NK-92 (cell line): ENCODE data around the gene CENPF.
"Not testable (repeated sequence)": the region's sequence is repeated elsewhere in the genome, so short reads cannot be mapped to it uniquely, and the experiment has no call there.

Experiments used
- DNase-seq: peaks from one replicate; lab custom pipeline; 2025; ENCODE audit not compliant: unreplicated experiment; lab: John Stamatoyannopoulos, UW

The CENPF gene

DNA sequence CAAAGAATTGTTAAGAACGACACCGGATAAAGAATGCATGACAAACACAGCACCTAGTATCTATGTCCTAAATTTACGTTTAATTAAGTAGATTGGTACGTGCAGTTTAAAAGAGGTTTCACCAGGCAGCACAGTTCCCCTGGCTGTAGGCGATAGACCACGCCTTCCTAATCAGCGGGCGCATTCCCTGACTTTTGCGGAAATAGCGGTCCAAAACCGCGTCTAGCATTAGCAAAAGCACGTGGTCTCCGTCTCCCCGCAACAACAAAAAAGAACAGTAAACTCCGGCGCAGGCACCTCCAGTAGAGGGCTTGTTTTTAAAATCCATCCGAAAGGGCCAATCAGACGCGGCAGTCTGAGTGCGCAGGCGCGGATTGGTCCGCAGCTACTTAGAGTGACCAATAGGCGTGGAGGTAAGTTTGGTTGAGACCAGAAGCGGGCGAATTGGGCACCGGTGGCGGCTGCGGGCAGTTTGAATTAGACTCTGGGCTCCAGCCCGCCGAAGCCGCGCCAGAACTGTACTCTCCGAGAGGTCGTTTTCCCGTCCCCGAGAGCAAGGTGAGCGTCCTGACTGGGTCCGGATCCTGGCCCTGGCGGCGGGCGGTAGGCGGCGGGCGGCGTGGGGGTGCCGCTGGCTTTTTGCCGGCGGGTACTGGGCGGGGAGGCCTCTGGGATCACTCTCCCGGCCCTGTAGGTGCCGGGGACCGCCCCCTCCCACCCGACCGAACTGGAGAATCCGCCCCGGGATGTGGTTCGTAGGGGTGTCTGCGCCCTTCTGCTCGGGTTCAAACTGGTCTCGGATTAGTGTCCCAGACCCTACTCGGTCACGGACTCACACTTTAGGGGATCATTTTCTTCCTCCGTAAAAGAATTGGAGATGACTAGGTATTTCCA lies at the start of gene CENPF:
Gene CENPF (plus strand): TSS at position 432 of the 894 bp plus-strand sequence. CDS start 10,560 bp downstream, outside the sequence.
- DNase-seq: peak; percentile 84

GRCh38 chr1:214557952-214558735 lies 44.9 kb upstream of the CENPF start:
- no peak for DNase-seq

DNA sequence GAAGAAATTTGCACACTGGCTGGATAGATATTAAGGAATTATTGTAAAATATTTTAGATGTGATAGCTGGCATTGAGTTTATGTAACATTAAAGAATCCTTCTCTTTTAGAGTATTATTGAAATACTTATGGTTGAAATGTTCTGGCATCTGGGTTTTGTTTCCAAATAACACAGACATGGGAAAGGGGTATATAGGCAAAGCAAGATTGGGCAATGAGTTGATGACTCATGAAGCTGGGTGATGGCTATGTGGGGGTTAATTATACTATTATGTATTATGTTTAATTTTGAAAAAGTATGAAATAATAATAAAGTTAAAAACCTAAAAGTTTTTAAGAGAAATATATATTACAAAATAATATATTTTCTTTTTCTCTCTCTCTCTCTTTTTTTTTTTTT lies 39.1 kb upstream of the CENPF start:
- DNase-seq: no peak

- no peak for DNase-seq
Measured at GRCh38 chr1:214565310-214565709, 37.7 kb upstream of the CENPF start.

GRCh38 chr1:214566158-214567104 lies 36.6 kb upstream of the CENPF start:
- no peak for DNase-seq

- no peak for DNase-seq
Measured at GRCh38 chr1:214567481-214567980, 35.5 kb upstream of the CENPF start.

DNA sequence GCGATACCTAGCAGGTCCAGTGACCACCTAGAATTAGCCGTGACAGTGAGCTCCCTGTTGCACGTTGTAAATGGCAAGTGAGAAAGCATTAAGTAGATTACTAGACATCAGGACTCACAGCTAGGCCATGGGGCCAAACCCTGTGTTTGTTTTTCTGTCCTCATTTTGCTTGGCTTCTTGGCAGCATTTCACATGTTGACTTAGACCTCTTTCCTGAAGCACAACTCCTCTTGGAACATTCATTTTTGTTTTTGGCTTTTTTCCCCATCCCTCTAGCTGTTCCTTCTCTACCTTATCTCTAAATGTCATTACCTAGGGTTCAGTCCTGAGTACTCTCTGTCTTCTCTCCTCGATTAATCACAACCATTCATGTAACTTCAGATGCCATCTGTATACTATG lies 34.7 kb upstream of the CENPF start:
- no peak for DNase-seq

- DNase-seq: no peak
Measured at GRCh38 chr1:214569357-214570004, 33.5 kb upstream of the CENPF start.

DNA sequence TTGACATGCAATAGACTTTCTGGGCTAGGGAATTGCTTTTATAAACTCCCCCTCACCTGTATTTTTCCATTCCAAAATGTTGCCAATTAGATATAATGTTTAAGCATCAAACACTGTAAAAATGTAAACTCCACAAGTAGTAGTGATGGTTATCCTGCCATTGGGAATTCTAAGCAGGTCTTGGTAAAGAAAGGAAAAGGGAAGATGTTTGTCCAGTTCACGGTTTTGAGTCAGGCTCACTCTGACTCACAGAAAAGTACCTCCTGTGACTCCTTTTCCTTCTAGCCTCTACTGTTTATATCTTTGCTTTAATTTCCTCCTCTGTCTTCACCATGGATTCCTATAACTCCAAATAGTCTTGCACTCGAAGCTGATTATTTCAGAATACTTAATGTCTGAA lies 32.6 kb upstream of the CENPF start:
- DNase-seq: no peak

DNA sequence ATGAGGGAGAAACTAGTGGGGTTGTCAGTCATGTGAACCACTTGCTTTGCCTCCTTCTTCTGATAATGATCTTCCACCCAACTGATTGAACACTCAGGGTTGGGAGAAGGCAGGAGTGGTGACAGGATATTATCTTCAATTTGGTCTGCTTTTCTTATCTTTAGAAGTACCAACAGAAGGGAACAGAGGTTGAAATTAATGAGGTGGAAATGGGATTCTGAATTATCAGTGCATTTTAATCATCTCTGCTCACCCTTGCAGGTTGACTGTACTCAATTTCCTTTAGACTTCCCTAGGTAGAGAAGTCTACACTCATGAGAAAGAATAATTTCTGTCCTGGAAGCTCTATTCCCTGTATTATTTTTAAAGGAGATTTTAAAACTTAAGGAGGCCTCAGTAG lies 31.7 kb upstream of the CENPF start:
- DNase-seq: no peak

DNA sequence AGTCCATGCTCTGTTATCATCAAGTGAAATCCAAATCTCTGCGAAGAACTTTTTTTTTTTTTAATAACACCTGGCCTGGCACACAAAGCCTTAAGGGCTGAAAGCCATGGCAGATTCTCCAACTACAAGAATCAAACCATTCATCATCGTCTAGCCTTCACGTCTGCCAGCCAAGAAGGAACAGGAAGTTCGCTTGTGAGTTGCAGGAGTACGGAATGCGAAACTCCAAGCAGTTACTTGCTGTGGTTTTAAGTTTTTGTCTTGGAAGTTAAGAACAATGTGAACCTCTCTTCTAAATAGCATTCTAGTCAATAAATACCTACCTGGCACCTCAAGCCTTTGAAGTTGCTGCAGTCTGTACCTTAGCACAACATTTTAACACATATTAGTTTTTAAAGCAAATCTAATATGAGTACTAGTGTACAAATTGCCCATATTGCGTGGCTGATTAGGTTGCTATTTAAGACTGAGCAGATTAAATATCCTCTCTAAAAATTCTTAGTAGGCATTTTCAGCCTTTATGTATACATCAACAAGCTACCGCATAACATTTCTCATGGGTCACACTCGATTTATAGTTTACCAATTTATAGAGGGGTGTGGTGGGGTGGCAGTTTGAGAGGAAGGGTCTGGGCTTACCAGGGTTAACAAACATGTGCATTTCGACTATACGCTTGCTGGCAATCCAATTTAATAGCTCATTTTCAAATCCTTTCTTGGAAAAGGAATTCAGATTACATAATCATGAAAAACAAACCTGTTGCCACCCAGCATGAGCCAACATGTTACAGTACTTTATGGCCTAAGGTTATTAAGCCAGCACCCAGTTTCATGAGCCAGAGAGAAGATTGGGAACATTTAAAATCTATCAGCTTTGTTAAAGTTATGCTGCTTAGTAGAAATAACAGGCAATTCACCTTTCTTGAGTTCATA lies 29.3 kb upstream of the CENPF start:
- no peak for DNase-seq

GRCh38 chr1:214574598-214575411 lies 28.2 kb upstream of the CENPF start:
- DNase-seq: no peak

- DNase-seq: not testable (repeated sequence)
Measured at GRCh38 chr1:214576120-214576519, 26.9 kb upstream of the CENPF start.

GRCh38 chr1:214579183-214579582 lies 23.8 kb upstream of the CENPF start:
- no peak for DNase-seq

DNA sequence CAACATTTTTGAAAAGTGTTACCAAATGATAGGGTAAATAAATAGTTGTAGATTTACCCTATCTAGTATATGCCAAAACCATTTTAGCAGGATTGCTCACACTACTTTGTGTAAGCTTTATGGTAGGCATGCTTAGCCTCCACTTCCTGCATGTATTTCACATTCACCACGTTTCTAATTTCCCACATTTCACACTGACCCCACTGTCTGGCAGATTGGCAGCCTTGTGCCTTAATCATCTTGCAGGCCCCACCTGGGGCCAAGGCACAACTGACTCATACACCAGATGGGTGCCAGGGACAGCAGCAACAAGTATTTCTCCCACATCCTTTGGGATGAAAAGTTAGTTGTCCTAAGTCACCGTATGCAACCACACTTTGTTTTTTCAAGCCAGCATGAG lies 21.2 kb upstream of the CENPF start:
- DNase-seq: no peak

- DNase-seq: no peak
Measured at GRCh38 chr1:214582289-214582891, 20.6 kb upstream of the CENPF start.

- DNase-seq: no peak
Measured at GRCh38 chr1:214583113-214583512, 19.9 kb upstream of the CENPF start.
